ENCODE data around the gene MED15.

The MED15 gene

DNA sequence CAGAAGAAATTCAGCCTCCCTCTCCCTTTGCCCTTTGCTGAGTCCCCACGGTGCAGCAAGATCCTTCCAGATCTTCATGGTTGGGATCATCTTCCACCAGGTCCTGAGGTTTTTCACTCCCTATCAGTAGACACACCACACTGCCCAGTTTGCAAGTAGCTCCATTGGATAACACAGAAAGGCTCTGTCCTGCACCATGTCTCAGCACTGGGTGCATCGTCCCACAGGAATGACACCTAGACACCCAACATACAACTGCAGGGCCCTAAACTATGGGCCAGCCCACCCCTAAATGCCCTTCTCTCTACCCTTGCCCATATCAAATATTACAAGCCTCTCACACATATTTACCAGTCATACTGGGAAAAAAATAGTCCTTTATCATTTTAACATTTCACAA, 21.2 kb upstream of the MED15 start:
- Histone ChIP-seq H3K27me3 (ENCODE audit: insufficient read depth, low read length, poor library complexity) (no peaks in the 10 kb centered on the region), H2AFZ (ENCODE audit: low read depth, low read length) (no peak overlapping the region), H3K27ac (ENCODE audit: low read length) (no peak overlapping the region), H4K20me1 (ENCODE audit: insufficient read depth, low read length) (peaks cover 22% of the 10 kb centered on the region), H3K4me3 (ENCODE audit: low read depth in 1 of 2, low read length in 2 of 2) (no peak overlapping the region), H3K36me3 (ENCODE audit: insufficient read depth, low read length) (peaks cover 23% of the 10 kb centered on the region), H3K4me1 (ENCODE audit: insufficient read depth, low read length) (no peaks in the 10 kb centered on the region), H3K79me2 (ENCODE audit: insufficient read depth, low read length) (peaks cover 29% of the 10 kb centered on the region; the same call in 1 of the 2 replicates), H3K4me2 (ENCODE audit: insufficient read depth, low read length) (no peak overlapping the region), H3K9me3 (ENCODE audit: insufficient read depth, low read length, severe bottlenecking) (no peaks in the 10 kb centered on the region), H3K9ac (ENCODE audit: low read depth, low read length) (no peak overlapping the region)
- ATAC-seq (ENCODE audit: insufficient read depth, low read depth) (no peak), DNase-seq (no peak)
- TF ChIP-seq EZH2 (IDR thresholded peaks at IDR 0.05; ENCODE audit: borderline replicate concordance, low read depth, low read length, severe bottlenecking): no peak
- TF ChIP-seq, protein P1, sequence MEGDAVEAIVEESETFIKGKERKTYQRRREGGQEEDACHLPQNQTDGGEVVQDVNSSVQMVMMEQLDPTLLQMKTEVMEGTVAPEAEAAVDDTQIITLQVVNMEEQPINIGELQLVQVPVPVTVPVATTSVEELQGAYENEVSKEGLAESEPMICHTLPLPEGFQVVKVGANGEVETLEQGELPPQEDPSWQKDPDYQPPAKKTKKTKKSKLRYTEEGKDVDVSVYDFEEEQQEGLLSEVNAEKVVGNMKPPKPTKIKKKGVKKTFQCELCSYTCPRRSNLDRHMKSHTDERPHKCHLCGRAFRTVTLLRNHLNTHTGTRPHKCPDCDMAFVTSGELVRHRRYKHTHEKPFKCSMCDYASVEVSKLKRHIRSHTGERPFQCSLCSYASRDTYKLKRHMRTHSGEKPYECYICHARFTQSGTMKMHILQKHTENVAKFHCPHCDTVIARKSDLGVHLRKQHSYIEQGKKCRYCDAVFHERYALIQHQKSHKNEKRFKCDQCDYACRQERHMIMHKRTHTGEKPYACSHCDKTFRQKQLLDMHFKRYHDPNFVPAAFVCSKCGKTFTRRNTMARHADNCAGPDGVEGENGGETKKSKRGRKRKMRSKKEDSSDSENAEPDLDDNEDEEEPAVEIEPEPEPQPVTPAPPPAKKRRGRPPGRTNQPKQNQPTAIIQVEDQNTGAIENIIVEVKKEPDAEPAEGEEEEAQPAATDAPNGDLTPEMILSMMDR (IDR thresholded peaks at IDR 0.05; ENCODE audit: borderline replicate concordance, extremely low read depth, low read length, poor library complexity, severe bottlenecking): no peak

DNA sequence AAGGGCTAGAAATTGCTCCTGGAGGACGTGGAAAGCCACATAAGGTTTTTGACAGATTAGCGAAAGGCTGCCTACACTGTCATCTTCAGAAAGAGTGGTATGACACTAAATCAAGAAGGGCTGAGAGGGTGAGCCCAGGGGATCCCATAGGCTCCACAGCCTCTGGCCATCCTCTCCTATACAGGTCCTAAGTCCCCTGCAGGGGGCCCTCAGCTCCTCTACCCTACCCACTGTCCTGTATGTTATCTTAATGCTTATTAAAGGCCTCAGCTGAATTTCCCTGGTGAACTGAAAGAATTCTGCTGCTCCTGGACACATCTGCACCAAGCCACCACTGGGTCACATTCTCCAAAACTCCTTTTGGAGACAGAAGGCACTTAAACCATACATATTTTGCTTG, 19.7 kb upstream of the MED15 start:
- Histone ChIP-seq H4K20me1 (ENCODE audit: insufficient read depth, low read length) (peaks cover 27% of the 10 kb centered on the region), H3K9ac (ENCODE audit: low read depth, low read length) (no peak overlapping the region), H3K27me3 (ENCODE audit: insufficient read depth, low read length, poor library complexity) (no peaks in the 10 kb centered on the region), H3K36me3 (ENCODE audit: insufficient read depth, low read length) (peaks cover 23% of the 10 kb centered on the region), H2AFZ (ENCODE audit: low read depth, low read length) (no peak overlapping the region), H3K79me2 (ENCODE audit: insufficient read depth, low read length) (peaks cover 42% of the 10 kb centered on the region), H3K9me3 (ENCODE audit: insufficient read depth, low read length, severe bottlenecking) (no peaks in the 10 kb centered on the region), H3K4me3 (ENCODE audit: low read depth in 1 of 2, low read length in 2 of 2) (no peak overlapping the region), H3K27ac (ENCODE audit: low read length) (no peak overlapping the region), H3K4me2 (ENCODE audit: insufficient read depth, low read length) (no peak overlapping the region), H3K4me1 (ENCODE audit: insufficient read depth, low read length) (no peaks in the 10 kb centered on the region)
- no peak for ATAC-seq (ENCODE audit: insufficient read depth, low read depth)
- TF ChIP-seq EZH2 (IDR thresholded peaks at IDR 0.05; ENCODE audit: borderline replicate concordance, low read depth, low read length, severe bottlenecking): no peak
- TF ChIP-seq, protein P1 (IDR thresholded peaks at IDR 0.05; ENCODE audit: borderline replicate concordance, extremely low read depth, low read length, poor library complexity, severe bottlenecking): no peak
- no peak for DNase-seq

DNA sequence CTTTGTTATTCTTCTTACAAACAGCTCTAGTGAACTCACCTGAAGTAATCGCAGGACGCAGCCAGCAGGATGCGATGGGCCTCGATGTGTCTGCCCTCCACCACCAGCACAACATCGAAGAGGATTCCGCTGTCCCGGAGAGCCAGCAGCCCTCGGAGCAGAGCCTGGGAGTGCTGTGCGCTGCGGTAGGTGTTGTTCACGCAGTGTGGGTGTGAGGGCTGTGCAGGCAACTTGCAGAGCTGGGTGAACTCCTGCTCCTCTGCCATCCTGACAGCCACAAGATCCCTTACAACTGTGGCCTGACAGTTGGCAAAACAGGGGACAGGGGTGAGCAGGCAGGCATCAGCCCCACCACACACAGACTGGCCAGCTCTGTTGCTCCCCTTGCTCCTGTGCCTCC, 18.5 kb upstream of the MED15 start:
- no peaks in the 10 kb centered on the region for H3K9me3 ChIP-seq (ENCODE audit: insufficient read depth, low read length, severe bottlenecking)
- H4K20me1 ChIP-seq (ENCODE audit: insufficient read depth, low read length): peaks cover 25% of the 10 kb centered on the region
- peaks cover 53% of the 10 kb centered on the region for H3K79me2 ChIP-seq (ENCODE audit: insufficient read depth, low read length)
- no peak for DNase-seq
- H3K4me3 ChIP-seq (ENCODE audit: low read depth in 1 of 2, low read length in 2 of 2): no peak overlapping the region
- no peak overlapping the region for H2AFZ ChIP-seq (ENCODE audit: low read depth, low read length)
- no peak for ATAC-seq (ENCODE audit: insufficient read depth, low read depth)
- H3K27me3 ChIP-seq (ENCODE audit: insufficient read depth, low read length, poor library complexity): no peaks in the 10 kb centered on the region
- peaks cover 14% of the 10 kb centered on the region; the same call in 1 of the 2 replicates for H3K36me3 ChIP-seq (ENCODE audit: insufficient read depth, low read length)
- H3K9ac ChIP-seq (ENCODE audit: low read depth, low read length): no peak overlapping the region
- H3K4me1 ChIP-seq (ENCODE audit: insufficient read depth, low read length): no peaks in the 10 kb centered on the region
- no peak overlapping the region for H3K4me2 ChIP-seq (ENCODE audit: insufficient read depth, low read length)
- TF ChIP-seq, protein P1 (IDR thresholded peaks at IDR 0.05; ENCODE audit: borderline replicate concordance, extremely low read depth, low read length, poor library complexity, severe bottlenecking): no peak
- no peak overlapping the region for H3K27ac ChIP-seq (ENCODE audit: low read length)
